ENCODE measurements around the gene PTMA. TPM values are rescaled to one million over a fixed set of nuclear protein-coding genes. Genes with fewer than 3 reads are reported as not detected.

PTMA gene
- total and polyA plus RNA-seq, 2 experiments from 2014 or later = 597 to 727 TPM

GRCh38 chr2:231688719-231689118 lies 19.6 kb upstream of the PTMA start:
- Histone ChIP-seq H2AFZ (no peak overlapping the region), H4K20me1 (ENCODE audit: insufficient read depth, poor library complexity, severe bottlenecking) (no peaks in the 10 kb centered on the region), H3K79me2 (no peaks in the 10 kb centered on the region), H3K36me3 (replicated peaks; ENCODE audit: insufficient read depth, low read depth) (no peaks in the 10 kb centered on the region), H3K4me3 (no peak overlapping the region), H3K27me3 (no peaks in the 10 kb centered on the region), H3K9me3 (ENCODE audit: low read depth) (no peaks in the 10 kb centered on the region), H3K9me2 (replicated peaks; ENCODE audit: insufficient read depth) (no peaks in the 10 kb centered on the region), H3K4me1 (ENCODE audit: insufficient read depth) (no peaks in the 10 kb centered on the region), H3K27ac (no peak overlapping the region), H3K4me2 (no peak overlapping the region)
- TF ChIP-seq EZH2 (IDR thresholded peaks at IDR 0.05; ENCODE audit: borderline replicate concordance) (no peak), CTCF (IDR thresholded peaks at IDR 0.05; ENCODE audit: poor library complexity) (no peak), EZH2phosphoT487 (IDR thresholded peaks at IDR 0.05; ENCODE audit: low read depth, severe bottlenecking, unreplicated experiment) (no peak)
- 88% methylated on average over 12 of the region's 17 CpGs for WGBS (ENCODE audit: low lambda C conversion rate, missing lambda C conversion rate)
- DNase-seq (ENCODE audit: low spot score) = no peak

- Histone ChIP-seq H3K27ac (no peak overlapping the region), H3K4me3 (no peak overlapping the region), H3K36me3 (replicated peaks; ENCODE audit: insufficient read depth, low read depth) (no peaks in the 10 kb centered on the region), H3K4me2 (no peak overlapping the region), H3K9me2 (replicated peaks; ENCODE audit: insufficient read depth) (no peaks in the 10 kb centered on the region), H3K27me3 (no peaks in the 10 kb centered on the region), H4K20me1 (ENCODE audit: insufficient read depth, poor library complexity, severe bottlenecking) (no peaks in the 10 kb centered on the region), H3K4me1 (ENCODE audit: insufficient read depth) (no peaks in the 10 kb centered on the region), H2AFZ (no peak overlapping the region), H3K9me3 (ENCODE audit: low read depth) (no peaks in the 10 kb centered on the region), H3K79me2 (no peaks in the 10 kb centered on the region)
- TF ChIP-seq EZH2phosphoT487 (IDR thresholded peaks at IDR 0.05; ENCODE audit: low read depth, severe bottlenecking, unreplicated experiment) (no peak), CTCF (IDR thresholded peaks at IDR 0.05; ENCODE audit: poor library complexity) (no peak), EZH2 (IDR thresholded peaks at IDR 0.05; ENCODE audit: borderline replicate concordance) (no peak)
- WGBS (ENCODE audit: low lambda C conversion rate, missing lambda C conversion rate) = 87% methylated on average over 15 of the region's 15 CpGs
- DNase-seq (ENCODE audit: low spot score) = no peak
These were observed 19.0 kb upstream of the PTMA start for GRCh38 chr2:231689124-231689893.

GRCh38 chr2:231691251-231691772 lies 17.0 kb upstream of the PTMA start:
- WGBS (ENCODE audit: low lambda C conversion rate, missing lambda C conversion rate) = 54% methylated on average over 9 of the region's 9 CpGs
- H3K27me3 ChIP-seq = no peaks in the 10 kb centered on the region
- H3K79me2 ChIP-seq = no peaks in the 10 kb centered on the region
- no peak overlapping the region for H3K27ac ChIP-seq
- no peak overlapping the region for H2AFZ ChIP-seq
- no peaks in the 10 kb centered on the region for H3K36me3 ChIP-seq (replicated peaks; ENCODE audit: insufficient read depth, low read depth)
- no peak for DNase-seq (ENCODE audit: low spot score)
- no peaks in the 10 kb centered on the region for H4K20me1 ChIP-seq (ENCODE audit: insufficient read depth, poor library complexity, severe bottlenecking)
- TF ChIP-seq CTCF (IDR thresholded peaks at IDR 0.05; ENCODE audit: poor library complexity) = no peak
- no peak for TF ChIP-seq EZH2 (IDR thresholded peaks at IDR 0.05; ENCODE audit: borderline replicate concordance)
- no peak for TF ChIP-seq EZH2phosphoT487 (IDR thresholded peaks at IDR 0.05; ENCODE audit: low read depth, severe bottlenecking, unreplicated experiment)
- no peaks in the 10 kb centered on the region for H3K9me3 ChIP-seq (ENCODE audit: low read depth)
- no peak overlapping the region for H3K4me3 ChIP-seq
- peaks cover 7% of the 10 kb centered on the region for H3K4me1 ChIP-seq (ENCODE audit: insufficient read depth)
- H3K4me2 ChIP-seq = no peak overlapping the region
- no peaks in the 10 kb centered on the region for H3K9me2 ChIP-seq (replicated peaks; ENCODE audit: insufficient read depth)

Data from hepatocyte (in vitro differentiated cells).